ENCODE measurements around the gene TMEM205. TPM values are rescaled to one million over a fixed set of nuclear protein-coding genes. Genes with fewer than 3 reads are reported as not detected.
"Not testable (repeated sequence)": the region's sequence is repeated elsewhere in the genome, so short reads cannot be mapped to it uniquely, and the experiment has no call there.

The TMEM205 gene
- total RNA-seq, 5 donors from 2014 or later (not counting 1 experiment from before 2014, with no cell fraction given), result 15.6 to 32.9 (median 27.0) TPM

- H3K36me3 Mint-ChIP-seq, result peaks cover 9% of the 10 kb centered on the region
- H3K27ac ChIP-seq (ENCODE audit: low read length), result no peak overlapping the region
- CTCF ChIA-PET, result interaction anchor here in 1 of 2 donors (1.8 kb wide), 1 partner anchor 34 kb away, joined by 18 read pairs; no protein-coding TSS in a partner anchor
Observed at GRCh38 chr19:11347546-11348039, 1.5 kb upstream of the TMEM205 start.

GRCh38 chr19:11345122-11345803 is 805 bp downstream of the TMEM205 start:
- peaks cover 3 to 5% (median 3%) of the 10 kb centered on the region in 3 donors for H3K9me3 Mint-ChIP-seq
- peaks cover 27 to 33% (median 28%) of the 10 kb centered on the region in 3 donors for H3K4me1 Mint-ChIP-seq
- peaks cover 12% of the 10 kb centered on the region for H3K36me3 Mint-ChIP-seq
- no peaks in the 10 kb centered on the region for H3K27me3 Mint-ChIP-seq
- Histone ChIP-seq H3K9me3 (no peaks in the 10 kb centered on the region), H3K4me3 (ENCODE audit: control insufficient read depth in 1 of 2, extremely low read depth in 1 of 2, low read length in 1 of 2) (peak overlapping the region; percentile 84 to 91), H3K27me3 (replicated peaks in 1 of 2; ENCODE audit: control insufficient read depth in 2 of 2, extremely low read depth in 1 of 2, insufficient read depth in 2 of 2, low read length in 1 of 2) (peaks cover 0 to 3% of the 10 kb centered on the region in 2 experiments), H3K4me1 (ENCODE audit: control insufficient read depth in 1 of 2, extremely low read depth in 1 of 2, insufficient read depth in 2 of 2, low read length in 2 of 2) (peaks cover 4 to 27% of the 10 kb centered on the region in 2 experiments), H3K36me3 (ENCODE audit: control insufficient read depth in 2 of 2, extremely low read depth in 1 of 2, insufficient read depth in 1 of 2, low read length in 1 of 2) (peaks cover 0 to 4% of the 10 kb centered on the region in 2 donors), H3K27ac (ENCODE audit: low read length) (no peak overlapping the region)
- DNase-seq, result no peak
- ChIA-PET CTCF (interaction anchor here in 1 of 2 donors (0.5 to 2.0 kb wide), 3 partner anchors 30 to 38 kb away, joined by 4 to 18 read pairs (median 13); partner anchors contain the start of gene SWSAP1), POLR2A (interaction anchor here in 1 of 2 donors (0.7 to 1.6 kb wide), 5 partner anchors 23 to 94 kb away, joined by 3 to 9 read pairs (median 3); partner anchors contain the start of gene SWSAP1)
- H3K4me3 Mint-ChIP-seq, result peak overlapping the region; percentile 93 to 97 (median 97)
- H3K27ac Mint-ChIP-seq, result peak overlapping the region; percentile 81 to 95
- 81% methylated on average over 4 of the region's 15 CpGs for WGBS (ENCODE audit: insufficient coverage)
- ATAC-seq (replicated peaks in 1 of 4), result no peak

More at GRCh38 chr19:11347546-11348039, 1.5 kb upstream of the TMEM205 start:
- POLR2A ChIA-PET, result interaction anchor here in 1 of 2 donors (1.3 kb wide), 1 partner anchor 28 kb away, joined by 3 read pairs; the partner anchor contains the start of gene SWSAP1
- DNase-seq, result no peak
- H3K4me1 Mint-ChIP-seq, result peaks cover 27 to 33% (median 28%) of the 10 kb centered on the region in 3 donors
- Histone ChIP-seq H3K4me1 (ENCODE audit: control insufficient read depth in 1 of 2, extremely low read depth in 1 of 2, insufficient read depth in 2 of 2, low read length in 2 of 2) (peaks cover 4 to 27% of the 10 kb centered on the region in 2 experiments), H3K4me3 (ENCODE audit: control insufficient read depth in 1 of 2, extremely low read depth in 1 of 2, low read length in 1 of 2) (no peak overlapping the region), H3K27me3 (replicated peaks in 1 of 2; ENCODE audit: control insufficient read depth in 2 of 2, extremely low read depth in 1 of 2, insufficient read depth in 2 of 2, low read length in 1 of 2) (peaks cover 0 to 3% of the 10 kb centered on the region in 2 experiments), H3K9me3 (no peaks in the 10 kb centered on the region), H3K36me3 (ENCODE audit: control insufficient read depth in 2 of 2, extremely low read depth in 1 of 2, insufficient read depth in 1 of 2, low read length in 1 of 2) (peaks cover 0 to 4% of the 10 kb centered on the region in 2 donors)
- H3K27me3 Mint-ChIP-seq, result no peaks in the 10 kb centered on the region
- 52% methylated on average over 3 of the region's 7 CpGs for WGBS (ENCODE audit: insufficient coverage)
- peaks cover 3 to 5% (median 3%) of the 10 kb centered on the region in 3 donors for H3K9me3 Mint-ChIP-seq
- peak overlapping the region; percentile 93 to 97 (median 97) for H3K4me3 Mint-ChIP-seq
- ATAC-seq (replicated peaks in 1 of 4), result no peak
- H3K27ac Mint-ChIP-seq, result peak overlapping the region in 1 of 2 donors; percentile 36

- no peak overlapping the region for H3K4me3 Mint-ChIP-seq
- peaks cover 0 to 6% of the 10 kb centered on the region in 2 experiments for H3K27me3 ChIP-seq (replicated peaks in 1 of 2; ENCODE audit: control insufficient read depth in 2 of 2, extremely low read depth in 1 of 2, insufficient read depth in 2 of 2, low read length in 1 of 2)
- peaks cover 41 to 48% (median 46%) of the 10 kb centered on the region in 3 donors for H3K4me1 Mint-ChIP-seq
- ChIA-PET CTCF (no interaction called here), POLR2A (no interaction called here)
- DNase-seq, result no peak
- H3K36me3 ChIP-seq (ENCODE audit: control insufficient read depth in 2 of 2, extremely low read depth in 1 of 2, insufficient read depth in 1 of 2, low read length in 1 of 2), result peaks cover 0 to 4% of the 10 kb centered on the region in 2 donors
- H3K4me1 ChIP-seq (ENCODE audit: control insufficient read depth in 1 of 2, extremely low read depth in 1 of 2, insufficient read depth in 2 of 2, low read length in 2 of 2), result peaks cover 4 to 54% of the 10 kb centered on the region in 2 experiments
- H3K27me3 Mint-ChIP-seq, result no peaks in the 10 kb centered on the region
- no peak overlapping the region for H3K27ac Mint-ChIP-seq
- no peaks in the 10 kb centered on the region for H3K9me3 Mint-ChIP-seq
- H3K9me3 ChIP-seq, result no peaks in the 10 kb centered on the region
- H3K4me3 ChIP-seq (ENCODE audit: control insufficient read depth in 1 of 2, extremely low read depth in 1 of 2, low read length in 1 of 2), result no peak overlapping the region
- peaks cover 5% of the 10 kb centered on the region for H3K36me3 Mint-ChIP-seq
- no peak for ATAC-seq (replicated peaks in 1 of 4)
- no peak overlapping the region for H3K27ac ChIP-seq (ENCODE audit: low read length)
- no CpG with 5 or more reads among the region's 3 CpGs for WGBS (ENCODE audit: insufficient coverage)
Observed at GRCh38 chr19:11342429-11342828, 3.6 kb downstream of the TMEM205 start.

- CTCF ChIA-PET, result interaction anchor here in 1 of 2 donors (0.6 kb wide), 1 partner anchor 36 kb away, joined by 9 read pairs; no protein-coding TSS in a partner anchor
- POLR2A ChIA-PET; ATAC-seq (replicated peaks in 1 of 4); H3K27me3 Mint-ChIP-seq; H3K27ac ChIP-seq (ENCODE audit: low read length); H3K9me3 ChIP-seq; DNase-seq; H3K9me3 Mint-ChIP-seq; H3K27me3 ChIP-seq (replicated peaks in 1 of 2; ENCODE audit: control insufficient read depth in 2 of 2, extremely low read depth in 1 of 2, insufficient read depth in 2 of 2, low read length in 1 of 2); H3K36me3 ChIP-seq (ENCODE audit: control insufficient read depth in 2 of 2, extremely low read depth in 1 of 2, insufficient read depth in 1 of 2, low read length in 1 of 2): not testable (repeated sequence)
- peak overlapping the region; percentile 52 to 58 for H3K4me3 ChIP-seq (ENCODE audit: control insufficient read depth in 1 of 2, extremely low read depth in 1 of 2, low read length in 1 of 2)
- Mint-ChIP-seq H3K4me3 (peak overlapping the region; percentile 79 to 80 (median 79)), H3K36me3 (peaks cover 22% of the 10 kb centered on the region), H3K4me1 (peaks cover 18 to 31% (median 28%) of the 10 kb centered on the region in 3 donors), H3K27ac (peak overlapping the region in 1 of 2 donors; percentile 68)
- peaks cover under 1 to 39% of the 10 kb centered on the region in 2 experiments for H3K4me1 ChIP-seq (ENCODE audit: control insufficient read depth in 1 of 2, extremely low read depth in 1 of 2, insufficient read depth in 2 of 2, low read length in 2 of 2)
- 89% methylated on average over 6 of the region's 8 CpGs for WGBS (ENCODE audit: insufficient coverage)
Observed at GRCh38 chr19:11340099-11340467, 6.0 kb downstream of the TMEM205 start.

GRCh38 chr19:11339254-11340098 is 6.6 kb downstream of the TMEM205 start, which contains the start of gene RAB3D:
TSS of gene RAB3D (minus strand) at chr19:11339657. CDS start at chr19:11337399, 2,258 bp downstream.
- peaks cover 14 to 29% (median 27%) of the 10 kb centered on the region in 3 donors for H3K4me1 Mint-ChIP-seq

More at GRCh38 chr19:11339254-11340098, 6.6 kb downstream of the TMEM205 start, which contains the start of gene RAB3D:
- H3K9me3 Mint-ChIP-seq, result no peaks in the 10 kb centered on the region
- Histone ChIP-seq H3K4me1 (ENCODE audit: control insufficient read depth in 1 of 2, extremely low read depth in 1 of 2, insufficient read depth in 2 of 2, low read length in 2 of 2) (peaks cover 0 to 35% of the 10 kb centered on the region in 2 experiments), H3K4me3 (ENCODE audit: control insufficient read depth in 1 of 2, extremely low read depth in 1 of 2, low read length in 1 of 2) (peak within 1 kb of the TSS; percentile 52 to 58), H3K27ac (ENCODE audit: low read length) (peak within 1 kb of the TSS; percentile 45), H3K36me3 (ENCODE audit: control insufficient read depth in 2 of 2, extremely low read depth in 1 of 2, insufficient read depth in 1 of 2, low read length in 1 of 2) (peaks cover 4 to 11% of the 10 kb centered on the region in 2 donors), H3K9me3 (no peaks in the 10 kb centered on the region), H3K27me3 (replicated peaks in 1 of 2; ENCODE audit: control insufficient read depth in 2 of 2, extremely low read depth in 1 of 2, insufficient read depth in 2 of 2, low read length in 1 of 2) (peaks cover 0 to 5% of the 10 kb centered on the region in 2 experiments)
- ATAC-seq (replicated peaks in 1 of 4) (peak; percentile 92 to 96 (median 92)), DNase-seq (peak; percentile 41 to 79 (median 62))
- peak within 1 kb of the TSS; percentile 81 to 84 for H3K27ac Mint-ChIP-seq
- no peaks in the 10 kb centered on the region for H3K27me3 Mint-ChIP-seq
- ChIA-PET POLR2A (interaction anchor here in 1 of 2 donors (0.6 kb wide), 1 partner anchor 410 kb away, joined by 3 read pairs; no protein-coding TSS in a partner anchor), CTCF (interaction anchor here in 1 of 2 donors (0.6 kb wide), 1 partner anchor 37 kb away, joined by 9 read pairs; no protein-coding TSS in a partner anchor)
- H3K4me3 Mint-ChIP-seq, result peak within 1 kb of the TSS; percentile 79 to 80 (median 79)
- peaks cover 26% of the 10 kb centered on the region for H3K36me3 Mint-ChIP-seq
- WGBS (ENCODE audit: insufficient coverage), result 7% methylated on average over 42 of the region's 53 CpGs
